ENCODE measurements around the gene CSNK2B. TPM values are rescaled to one million over a fixed set of nuclear protein-coding genes. Genes with fewer than 3 reads are reported as not detected.

CSNK2B gene
- total RNA-seq, 2 donors from 2014 or later, result 155 to 171 TPM

DNA sequence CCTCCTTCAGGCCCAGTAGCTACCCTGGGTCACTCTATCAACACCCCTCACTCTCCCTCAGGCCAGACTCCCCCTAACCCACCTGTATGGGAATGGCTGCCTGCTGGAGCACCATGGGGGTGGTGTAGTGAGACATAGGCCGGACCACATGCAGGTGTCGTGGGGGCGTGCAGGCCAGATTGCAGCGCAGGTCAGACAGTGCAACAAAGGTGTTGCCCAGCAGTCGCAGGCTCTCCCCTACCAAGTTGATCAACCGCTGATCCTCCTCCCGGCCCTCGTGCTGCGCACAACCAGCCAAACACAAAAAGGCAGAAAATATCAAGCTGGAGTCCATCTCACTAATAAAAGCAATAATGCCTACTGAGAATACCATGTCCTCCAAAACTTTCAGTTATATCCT is 20.6 kb upstream of the CSNK2B start:
- peaks cover 93% of the 10 kb centered on the region for H3K36me3 ChIP-seq (ENCODE audit: control insufficient read depth, insufficient read depth, low read length)
- Mint-ChIP-seq H3K9me3 (no peaks in the 10 kb centered on the region), H3K4me1 (no peaks in the 10 kb centered on the region), H3K27me3 (ENCODE audit: insufficient read depth) (no peaks in the 10 kb centered on the region), H3K27ac (no peak overlapping the region), H3K36me3 (ENCODE audit: low read depth) (peaks cover 85% of the 10 kb centered on the region), H3K4me3 (no peak overlapping the region)
- no peaks in the 10 kb centered on the region for H3K9me3 ChIP-seq (ENCODE audit: control insufficient read depth, low read length)
- DNase-seq, result no peak
- H3K27ac ChIP-seq (ENCODE audit: low read depth, low read length), result no peak overlapping the region
- WGBS, 2 experiments (ENCODE audit: insufficient coverage in 1 of 2, insufficient read length in 1 of 2), result 90 to 97% methylated on average over 4 to 9 of the region's 9 CpGs
- no peak overlapping the region for H3K9ac ChIP-seq (ENCODE audit: extremely low read depth, low read length, poor library complexity, severe bottlenecking)
- H3K4me3 ChIP-seq (ENCODE audit: low read length), result no peak overlapping the region
- TF ChIP-seq, protein P1, sequence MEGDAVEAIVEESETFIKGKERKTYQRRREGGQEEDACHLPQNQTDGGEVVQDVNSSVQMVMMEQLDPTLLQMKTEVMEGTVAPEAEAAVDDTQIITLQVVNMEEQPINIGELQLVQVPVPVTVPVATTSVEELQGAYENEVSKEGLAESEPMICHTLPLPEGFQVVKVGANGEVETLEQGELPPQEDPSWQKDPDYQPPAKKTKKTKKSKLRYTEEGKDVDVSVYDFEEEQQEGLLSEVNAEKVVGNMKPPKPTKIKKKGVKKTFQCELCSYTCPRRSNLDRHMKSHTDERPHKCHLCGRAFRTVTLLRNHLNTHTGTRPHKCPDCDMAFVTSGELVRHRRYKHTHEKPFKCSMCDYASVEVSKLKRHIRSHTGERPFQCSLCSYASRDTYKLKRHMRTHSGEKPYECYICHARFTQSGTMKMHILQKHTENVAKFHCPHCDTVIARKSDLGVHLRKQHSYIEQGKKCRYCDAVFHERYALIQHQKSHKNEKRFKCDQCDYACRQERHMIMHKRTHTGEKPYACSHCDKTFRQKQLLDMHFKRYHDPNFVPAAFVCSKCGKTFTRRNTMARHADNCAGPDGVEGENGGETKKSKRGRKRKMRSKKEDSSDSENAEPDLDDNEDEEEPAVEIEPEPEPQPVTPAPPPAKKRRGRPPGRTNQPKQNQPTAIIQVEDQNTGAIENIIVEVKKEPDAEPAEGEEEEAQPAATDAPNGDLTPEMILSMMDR (conservative IDR thresholded peaks at IDR 0.05), result no peak
- no peaks in the 10 kb centered on the region for H3K4me1 ChIP-seq (ENCODE audit: control insufficient read depth, insufficient read depth, low read length)
- no peaks in the 10 kb centered on the region for H3K27me3 ChIP-seq (ENCODE audit: control insufficient read depth, insufficient read depth, low read length, poor library complexity, severe bottlenecking)

DNA sequence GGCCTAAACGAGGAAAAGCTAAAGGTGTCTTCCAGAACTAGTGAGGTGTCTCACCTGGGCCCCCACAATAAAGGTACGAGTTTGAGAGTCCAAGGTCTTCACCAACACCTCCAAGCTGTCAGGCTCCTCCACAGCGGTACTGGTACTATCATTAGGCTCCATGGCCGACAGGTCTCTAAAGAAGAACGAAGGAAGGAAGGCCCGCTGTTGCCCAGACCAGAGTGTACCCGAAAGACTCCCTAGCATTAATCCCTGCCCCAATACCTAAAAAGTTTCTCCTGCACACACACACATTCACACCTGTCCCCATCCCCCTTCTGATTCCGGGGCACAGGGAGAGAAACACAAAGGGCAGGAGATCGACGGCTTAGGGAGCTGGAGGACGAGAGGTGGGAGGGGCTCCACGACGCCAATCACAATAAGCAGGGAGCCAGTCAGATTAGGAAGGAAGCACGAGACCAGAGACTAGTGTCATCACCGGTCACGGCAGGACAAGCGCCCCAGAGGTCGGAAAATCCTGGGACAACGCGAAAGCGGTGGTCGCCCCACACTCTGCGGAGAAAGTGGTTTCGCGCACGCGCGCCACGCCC is 14.2 kb upstream of the CSNK2B start:
- H3K27me3 Mint-ChIP-seq (ENCODE audit: insufficient read depth), result no peaks in the 10 kb centered on the region
- 4% methylated on average over 22 to 29 of the region's 29 CpGs for WGBS, 2 experiments (ENCODE audit: insufficient coverage in 1 of 2, insufficient read length in 1 of 2)
- Histone ChIP-seq H3K9me3 (ENCODE audit: control insufficient read depth, low read length) (no peaks in the 10 kb centered on the region), H3K4me1 (ENCODE audit: control insufficient read depth, insufficient read depth, low read length) (peaks cover 5% of the 10 kb centered on the region), H3K4me3 (ENCODE audit: low read length) (peak overlapping the region; percentile 92), H3K27ac (ENCODE audit: low read depth, low read length) (peak overlapping the region; percentile 99), H3K36me3 (ENCODE audit: control insufficient read depth, insufficient read depth, low read length) (peaks cover 42% of the 10 kb centered on the region), H3K27me3 (ENCODE audit: control insufficient read depth, insufficient read depth, low read length, poor library complexity, severe bottlenecking) (no peaks in the 10 kb centered on the region), H3K9ac (ENCODE audit: extremely low read depth, low read length, poor library complexity, severe bottlenecking) (peak overlapping the region; percentile 84)
- DNase-seq, result no peak
- peak overlapping the region; percentile 98 for H3K4me3 Mint-ChIP-seq
- H3K9me3 Mint-ChIP-seq, result no peaks in the 10 kb centered on the region
- peak overlapping the region; percentile 100 for H3K27ac Mint-ChIP-seq
- H3K4me1 Mint-ChIP-seq, result peaks cover 10% of the 10 kb centered on the region
- TF ChIP-seq, protein P1 (conservative IDR thresholded peaks at IDR 0.05), result no peak
- H3K36me3 Mint-ChIP-seq (ENCODE audit: low read depth), result peaks cover 49% of the 10 kb centered on the region

DNA sequence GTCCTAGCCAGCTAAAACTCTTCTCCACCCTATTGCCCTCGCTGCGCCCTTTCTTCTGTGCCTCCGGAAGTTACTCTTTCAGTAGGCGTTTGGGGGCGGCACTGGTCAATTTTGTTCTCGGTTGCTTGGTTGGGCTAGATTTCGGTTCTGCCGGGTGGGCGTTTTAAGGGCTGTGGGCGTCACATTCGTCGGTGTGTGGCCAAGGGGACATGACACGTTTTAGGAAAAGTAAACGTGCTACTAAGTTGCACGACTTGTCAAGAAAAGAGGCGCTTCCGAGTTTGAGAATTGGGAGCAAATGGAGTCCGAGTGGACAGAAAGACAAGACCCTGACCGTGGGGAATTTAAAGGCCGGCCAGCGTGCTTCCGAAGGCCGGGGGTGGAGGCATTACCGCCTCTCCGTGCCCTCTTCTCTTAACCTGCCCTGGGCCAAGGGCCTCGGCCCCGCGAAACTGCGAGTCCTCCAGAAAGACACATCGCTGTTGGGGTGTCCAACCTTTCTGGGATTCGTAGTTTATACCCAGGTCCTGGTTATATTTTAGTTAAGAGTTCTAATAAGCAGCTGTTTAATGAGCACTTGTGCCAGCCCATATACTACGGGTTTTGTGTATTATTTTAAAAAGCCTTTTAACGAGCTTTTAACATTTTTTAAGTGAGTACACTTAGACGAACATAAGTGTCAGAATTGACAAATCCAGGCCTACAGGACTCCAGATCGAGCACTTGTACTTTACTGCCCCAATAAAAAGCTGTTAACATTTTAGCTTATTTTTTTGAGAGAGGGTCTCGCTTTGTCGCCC is 12.8 kb upstream of the CSNK2B start:
- peak; percentile 95 for DNase-seq
- Mint-ChIP-seq H3K27ac (peak overlapping the region; percentile 100), H3K4me1 (peaks cover 10% of the 10 kb centered on the region), H3K9me3 (no peaks in the 10 kb centered on the region), H3K4me3 (peak overlapping the region; percentile 98), H3K27me3 (ENCODE audit: insufficient read depth) (no peaks in the 10 kb centered on the region), H3K36me3 (ENCODE audit: low read depth) (peaks cover 46% of the 10 kb centered on the region)
- Histone ChIP-seq H3K9me3 (ENCODE audit: control insufficient read depth, low read length) (no peaks in the 10 kb centered on the region), H3K4me3 (ENCODE audit: low read length) (peak overlapping the region; percentile 92), H3K27ac (ENCODE audit: low read depth, low read length) (peak overlapping the region; percentile 99), H3K36me3 (ENCODE audit: control insufficient read depth, insufficient read depth, low read length) (peaks cover 30% of the 10 kb centered on the region), H3K4me1 (ENCODE audit: control insufficient read depth, insufficient read depth, low read length) (peaks cover 5% of the 10 kb centered on the region), H3K9ac (ENCODE audit: extremely low read depth, low read length, poor library complexity, severe bottlenecking) (peak overlapping the region; percentile 84), H3K27me3 (ENCODE audit: control insufficient read depth, insufficient read depth, low read length, poor library complexity, severe bottlenecking) (no peaks in the 10 kb centered on the region)
- TF ChIP-seq, protein P1 (conservative IDR thresholded peaks at IDR 0.05), result peak; percentile 31
- WGBS, 2 experiments (ENCODE audit: insufficient coverage in 1 of 2, insufficient read length in 1 of 2), result 19 to 23% methylated on average over 27 to 37 of the region's 37 CpGs

Measured in endodermal cell (in vitro differentiated cells).